ENCODE measurements around the gene PTBP3.
A peak's percentile ranks its signal among the peaks of the same experiment; 100 is the strongest.

The PTBP3 gene

DNA sequence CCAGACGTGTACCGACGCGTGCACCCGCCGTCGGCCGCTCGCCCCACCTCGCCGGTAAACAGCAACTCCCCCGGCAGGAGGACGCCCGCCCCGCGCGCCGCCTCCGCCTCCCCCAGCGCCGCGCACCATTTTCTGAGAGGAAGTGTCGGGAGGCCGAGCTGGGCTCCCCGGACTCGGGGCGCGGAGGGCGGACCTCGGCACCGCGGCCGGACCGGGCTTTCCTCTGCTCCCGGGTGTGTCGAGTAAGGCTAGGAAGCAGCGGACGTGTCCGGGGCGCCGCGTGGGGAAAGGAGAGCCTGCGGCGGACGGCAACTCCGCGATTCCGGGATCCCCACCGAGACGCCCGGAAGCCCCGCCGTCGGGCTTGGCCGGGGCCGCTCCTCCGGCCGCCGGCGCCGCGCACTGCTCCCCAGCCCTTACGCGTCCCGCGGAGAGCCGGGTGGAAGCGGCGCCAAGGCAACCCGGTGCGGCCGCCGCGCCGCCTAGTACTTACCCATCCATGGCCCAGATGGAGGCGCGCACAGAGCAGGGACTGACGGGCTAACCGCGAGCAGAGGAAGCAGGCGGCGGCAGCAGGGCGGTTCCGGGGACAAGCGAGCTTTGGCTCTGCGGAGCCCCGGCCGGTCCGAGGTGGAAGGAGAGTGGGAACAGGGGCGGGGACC lies at the start of gene PTBP3:
Gene PTBP3, minus strand, starts transcription at position 643 of the 662 bp plus-strand sequence. CDS start 35,754 bp downstream, outside the sequence.
- H3K4me3 ChIP-seq (ENCODE audit: control insufficient read depth, low read depth, low read length), result peak within 1 kb of the TSS; percentile 79
- no peak for DNase-seq (ENCODE audit: low read depth)
- TF ChIP-seq, protein P1, sequence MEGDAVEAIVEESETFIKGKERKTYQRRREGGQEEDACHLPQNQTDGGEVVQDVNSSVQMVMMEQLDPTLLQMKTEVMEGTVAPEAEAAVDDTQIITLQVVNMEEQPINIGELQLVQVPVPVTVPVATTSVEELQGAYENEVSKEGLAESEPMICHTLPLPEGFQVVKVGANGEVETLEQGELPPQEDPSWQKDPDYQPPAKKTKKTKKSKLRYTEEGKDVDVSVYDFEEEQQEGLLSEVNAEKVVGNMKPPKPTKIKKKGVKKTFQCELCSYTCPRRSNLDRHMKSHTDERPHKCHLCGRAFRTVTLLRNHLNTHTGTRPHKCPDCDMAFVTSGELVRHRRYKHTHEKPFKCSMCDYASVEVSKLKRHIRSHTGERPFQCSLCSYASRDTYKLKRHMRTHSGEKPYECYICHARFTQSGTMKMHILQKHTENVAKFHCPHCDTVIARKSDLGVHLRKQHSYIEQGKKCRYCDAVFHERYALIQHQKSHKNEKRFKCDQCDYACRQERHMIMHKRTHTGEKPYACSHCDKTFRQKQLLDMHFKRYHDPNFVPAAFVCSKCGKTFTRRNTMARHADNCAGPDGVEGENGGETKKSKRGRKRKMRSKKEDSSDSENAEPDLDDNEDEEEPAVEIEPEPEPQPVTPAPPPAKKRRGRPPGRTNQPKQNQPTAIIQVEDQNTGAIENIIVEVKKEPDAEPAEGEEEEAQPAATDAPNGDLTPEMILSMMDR (IDR thresholded peaks at IDR 0.05; ENCODE audit: control insufficient read depth, insufficient read depth, low read depth, low read length, missing control alignments), result no peak

- DNase-seq (ENCODE audit: low read depth), result no peak
- H3K4me3 ChIP-seq (ENCODE audit: control insufficient read depth, low read depth, low read length), result no peak overlapping the region
- TF ChIP-seq, protein P1 (IDR thresholded peaks at IDR 0.05; ENCODE audit: control insufficient read depth, insufficient read depth, low read depth, low read length, missing control alignments), result no peak
Measured at GRCh38 chr9:112382501-112383364, 49.3 kb upstream of the PTBP3 start.

- DNase-seq (ENCODE audit: low read depth), result no peak
- no peak overlapping the region for H3K4me3 ChIP-seq (ENCODE audit: control insufficient read depth, low read depth, low read length)
Measured at GRCh38 chr9:112382066-112382465, 48.6 kb upstream of the PTBP3 start.

DNA sequence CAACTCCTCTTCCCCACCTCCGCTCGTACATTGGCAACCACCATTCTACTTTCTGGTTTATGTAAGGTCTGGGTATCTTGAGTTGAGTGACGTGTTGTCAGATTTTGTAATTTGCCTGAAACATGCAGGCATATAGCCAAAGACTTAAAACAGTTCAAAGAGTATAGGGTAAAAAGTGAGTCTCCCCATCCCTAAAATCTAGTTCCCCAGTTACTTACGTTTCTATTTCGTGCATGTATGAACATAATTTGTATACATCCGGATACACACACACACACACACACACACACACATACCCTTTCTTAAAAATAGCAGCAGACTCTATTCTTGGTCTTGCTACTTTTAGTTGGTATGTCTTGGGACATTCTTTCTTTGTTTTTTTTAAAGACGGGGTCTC lies 47.4 kb upstream of the PTBP3 start:
- peak overlapping the region; percentile 63 for H3K4me3 ChIP-seq (ENCODE audit: control insufficient read depth, low read depth, low read length)
- TF ChIP-seq, protein P1 (IDR thresholded peaks at IDR 0.05; ENCODE audit: control insufficient read depth, insufficient read depth, low read depth, low read length, missing control alignments), result no peak
- no peak for DNase-seq (ENCODE audit: low read depth)

More at GRCh38 chr9:112382066-112382465, 48.6 kb upstream of the PTBP3 start:
- TF ChIP-seq, protein P1 (IDR thresholded peaks at IDR 0.05; ENCODE audit: control insufficient read depth, insufficient read depth, low read depth, low read length, missing control alignments), result no peak

- DNase-seq (ENCODE audit: low read depth), result no peak
- TF ChIP-seq, protein P1 (IDR thresholded peaks at IDR 0.05; ENCODE audit: control insufficient read depth, insufficient read depth, low read depth, low read length, missing control alignments), result no peak
- H3K4me3 ChIP-seq (ENCODE audit: control insufficient read depth, low read depth, low read length), result peak within 1 kb of the TSS; percentile 63
Measured at GRCh38 chr9:112380102-112380824, 46.8 kb upstream of the PTBP3 start, which contains the start of gene HSDL2. TSS of gene HSDL2 (plus strand) at chr9:112380108. CDS start at chr9:112380164, 56 bp downstream.
